ENCODE data around the gene NMNAT3.
"Not testable (repeated sequence)": the region's sequence is repeated elsewhere in the genome, so short reads cannot be mapped to it uniquely, and the experiment has no call there.

NMNAT3 gene

GRCh38 chr3:139634111-139634635 lies 43.6 kb downstream of the NMNAT3 start:
- no peak for DNase-seq (ENCODE audit: low spot score)

GRCh38 chr3:139633511-139633910 lies 44.3 kb downstream of the NMNAT3 start:
- no peak for DNase-seq (ENCODE audit: low spot score)

GRCh38 chr3:139630542-139630941 lies 47.2 kb downstream of the NMNAT3 start:
- DNase-seq (ENCODE audit: low spot score), result no peak

GRCh38 chr3:139629033-139629432 lies 48.7 kb downstream of the NMNAT3 start:
- DNase-seq (ENCODE audit: low spot score), result peak; percentile 54

- no peak for DNase-seq (ENCODE audit: low spot score)
These were observed 50.0 kb downstream of the NMNAT3 start for GRCh38 chr3:139627759-139628158.

GRCh38 chr3:139620438-139620837 lies 57.3 kb downstream of the NMNAT3 start:
- DNase-seq (ENCODE audit: low spot score), result no peak

- no peak for DNase-seq (ENCODE audit: low spot score)
These were observed 58.3 kb downstream of the NMNAT3 start for GRCh38 chr3:139619484-139619883.

GRCh38 chr3:139617672-139618268 lies 60.0 kb downstream of the NMNAT3 start:
- DNase-seq (ENCODE audit: low spot score), result no peak

- no peak for DNase-seq (ENCODE audit: low spot score)
These were observed 66.2 kb downstream of the NMNAT3 start for GRCh38 chr3:139611528-139611927.

GRCh38 chr3:139610886-139611285 lies 66.9 kb downstream of the NMNAT3 start:
- no peak for DNase-seq (ENCODE audit: low spot score)

GRCh38 chr3:139608924-139609323 lies 68.8 kb downstream of the NMNAT3 start:
- DNase-seq (ENCODE audit: low spot score), result no peak

GRCh38 chr3:139608108-139608380 lies 69.7 kb downstream of the NMNAT3 start:
- no peak for DNase-seq (ENCODE audit: low spot score)

GRCh38 chr3:139607257-139608107 lies 70.3 kb downstream of the NMNAT3 start:
- DNase-seq (ENCODE audit: low spot score), result no peak

GRCh38 chr3:139602003-139602402 lies 75.8 kb downstream of the NMNAT3 start:
- DNase-seq (ENCODE audit: low spot score), result no peak

- DNase-seq (ENCODE audit: low spot score), result no peak
These were observed 76.4 kb downstream of the NMNAT3 start for GRCh38 chr3:139601191-139601961.

GRCh38 chr3:139597947-139598346 lies 79.8 kb downstream of the NMNAT3 start:
- DNase-seq (ENCODE audit: low spot score), result no peak

- not testable (repeated sequence) for DNase-seq (ENCODE audit: low spot score)
These were observed 86.6 kb downstream of the NMNAT3 start for GRCh38 chr3:139591186-139591585.

GRCh38 chr3:139588450-139588849 lies 89.3 kb downstream of the NMNAT3 start:
- no peak for DNase-seq (ENCODE audit: low spot score)

GRCh38 chr3:139587797-139588196 lies 90.0 kb downstream of the NMNAT3 start:
- no peak for DNase-seq (ENCODE audit: low spot score)

GRCh38 chr3:139586420-139587017 lies 91.3 kb downstream of the NMNAT3 start:
- DNase-seq (ENCODE audit: low spot score), result no peak

GRCh38 chr3:139585820-139586219 lies 92.0 kb downstream of the NMNAT3 start:
- no peak for DNase-seq (ENCODE audit: low spot score)

- DNase-seq (ENCODE audit: low spot score), result not testable (repeated sequence)
These were observed 94.1 kb downstream of the NMNAT3 start for GRCh38 chr3:139583651-139584050.

Measured in D341Med (cell line).